Measurements from ENCODE around the gene CD52. TPM values are rescaled to one million over a fixed set of nuclear protein-coding genes. Genes with fewer than 3 reads are reported as not detected.

The CD52 gene
- total and polyA plus RNA-seq, 2 of the 13 experiments (the other 11 are each of a cell fraction or from before 2014, with no cell fraction given): 0.32 TPM; not detected in 1

GRCh38 chr1:26351590-26352337 is 34.0 kb downstream of the CD52 start (continued):
- TF ChIP-seq ZHX1 (CRISPR knock-in tag; IDR thresholded peaks at IDR 0.05; ENCODE audit: low read depth) (no peak), NR2F1 (CRISPR knock-in tag; IDR thresholded peaks at IDR 0.05) (peak; percentile 70 to 94), ZNF652 (CRISPR knock-in tag; IDR thresholded peaks at IDR 0.05; ENCODE audit: borderline replicate concordance, low read depth) (no peak), FOSL2 (CRISPR knock-in tag; IDR thresholded peaks at IDR 0.05) (peak; percentile 95), ZC3H13 (CRISPR knock-in tag; IDR thresholded peaks at IDR 0.05) (no peak), ATM (IDR thresholded peaks at IDR 0.05; ENCODE audit: borderline replicate concordance) (no peak), NRL (CRISPR knock-in tag; IDR thresholded peaks at IDR 0.05; ENCODE audit: borderline replicate concordance) (no peak; the same call in 1 of the 2 replicates), BORCS8-MEF2B (CRISPR knock-in tag; IDR thresholded peaks at IDR 0.05) (no peak), HES4 (CRISPR knock-in tag; IDR thresholded peaks at IDR 0.05; ENCODE audit: borderline replicate concordance) (no peak), ZNF563 (CRISPR knock-in tag; IDR thresholded peaks at IDR 0.05) (no peak), ZBTB33 (CRISPR knock-in tag; IDR thresholded peaks at IDR 0.05) (0 out of 2 replicates have a peak, but pooled peaks have one; percentile 31), ZNF264 (CRISPR knock-in tag; IDR thresholded peaks at IDR 0.05) (0 out of 2 replicates have a peak, but pooled peaks have one; percentile 34), ZNF646 (CRISPR knock-in tag; IDR thresholded peaks at IDR 0.05) (peak; percentile 98), ZNF709 (CRISPR knock-in tag; IDR thresholded peaks at IDR 0.05) (no peak), TOE1 (CRISPR knock-in tag; IDR thresholded peaks at IDR 0.05) (no peak), POLR2A (IDR thresholded peaks at IDR 0.05; ENCODE audit: insufficient read depth in 1 of 2, low read depth in 2 of 2, low read length in 2 of 2) (peak in 1 of 2 experiments; percentile 56; a peak in 2 of 4 replicates), NR2C2 (CRISPR knock-in tag; IDR thresholded peaks at IDR 0.05; ENCODE audit: borderline replicate concordance) (peak; percentile 84), NR0B2 (CRISPR knock-in tag; IDR thresholded peaks at IDR 0.05) (no peak)

Data from HepG2 (cell line).